Measurements from ENCODE around the gene MED28.

MED28 gene

DNA sequence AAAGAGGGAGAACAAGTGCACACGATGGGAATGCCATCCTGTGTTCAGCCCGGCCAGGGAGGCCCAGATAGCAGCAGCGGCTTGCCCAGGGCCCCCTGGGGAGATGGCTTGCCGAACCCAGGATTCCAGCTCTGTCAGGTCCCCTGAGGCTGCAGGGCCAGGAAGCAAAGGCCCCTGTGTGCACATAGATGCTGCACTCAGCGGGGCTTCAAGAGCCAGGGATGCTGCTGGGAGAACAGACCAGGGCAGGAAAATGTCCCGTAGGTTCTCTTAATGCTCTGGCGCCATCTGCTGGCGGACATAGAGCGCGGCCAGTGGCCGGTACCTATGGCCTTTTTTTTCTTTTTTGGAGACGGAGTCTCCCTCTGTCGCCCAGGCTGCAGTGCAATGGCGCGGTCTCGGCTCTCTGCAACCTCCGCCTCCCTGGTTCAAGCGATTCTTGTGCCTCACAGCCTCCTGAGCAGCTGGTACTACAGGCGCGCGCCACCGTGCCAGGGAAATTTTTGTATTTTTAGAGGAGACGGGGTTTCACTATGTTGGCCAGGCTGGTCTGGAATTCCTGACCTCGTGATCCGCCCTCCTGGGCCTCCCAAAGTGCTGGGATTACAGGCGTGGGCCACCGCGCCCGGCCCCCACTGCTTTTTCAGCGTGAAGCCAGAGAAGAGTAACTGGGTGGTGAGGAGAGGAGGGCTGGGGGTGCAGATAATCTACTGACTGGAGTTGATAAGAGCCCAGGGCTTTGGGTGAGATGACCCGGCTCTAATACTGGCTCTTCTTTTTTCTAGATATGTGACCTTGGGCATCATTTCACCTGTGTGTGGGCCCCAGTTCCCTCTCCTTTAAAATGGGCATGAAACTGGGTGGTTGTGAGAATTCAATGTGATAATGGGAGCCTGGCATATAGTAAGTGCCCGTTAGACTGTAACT is 22.5 kb downstream of the MED28 start:
- ChIA-PET POLR2A (no interaction called here), CTCF (interaction anchor here (0.6 to 3.2 kb wide), 4 partner anchors 17 to 656 kb away, joined by 3 to 11 read pairs (median 3); no protein-coding TSS in a partner anchor)
- TF ChIP-seq L3MBTL2 (conservative IDR thresholded peaks at IDR 0.05) (no peak), ARNT (IDR thresholded peaks at IDR 0.05) (no peak), ZNF384 (IDR thresholded peaks at IDR 0.05) (peak; percentile 87)
- DNase-seq (ENCODE audit: extremely low spot score), result peak; percentile 90

DNA sequence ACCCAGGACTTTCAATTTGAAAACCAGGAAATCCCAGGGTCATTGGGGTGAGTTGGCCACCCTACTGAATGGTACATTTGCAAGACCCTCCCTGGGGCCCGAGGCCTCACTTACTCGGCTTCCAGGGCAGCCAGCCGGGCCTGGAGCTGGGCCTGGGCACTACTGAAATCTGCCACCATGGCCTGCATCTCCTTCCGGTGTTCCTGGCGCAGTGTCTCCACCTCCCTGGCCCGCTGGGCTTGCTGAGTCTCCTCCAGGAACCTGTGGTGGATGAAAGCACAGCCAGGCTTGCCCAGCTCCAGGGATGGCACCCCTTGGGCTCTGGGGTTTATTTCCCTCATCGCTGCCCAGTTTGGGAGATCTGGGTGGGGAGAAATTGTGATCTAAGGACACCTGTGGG is 24.7 kb downstream of the MED28 start:
- TF ChIP-seq LEF1 (IDR thresholded peaks at IDR 0.05; ENCODE audit: borderline replicate concordance) (no peak), FOXA1 (IDR thresholded peaks at IDR 0.05) (no peak), TARDBP (IDR thresholded peaks at IDR 0.05) (no peak), FOXM1 (IDR thresholded peaks at IDR 0.05; ENCODE audit: borderline replicate concordance) (no peak), ARNT (IDR thresholded peaks at IDR 0.05) (no peak), ZNF384 (IDR thresholded peaks at IDR 0.05) (no peak), HDGF (IDR thresholded peaks at IDR 0.05; ENCODE audit: borderline replicate concordance) (no peak), FOXK2 (IDR thresholded peaks at IDR 0.05) (no peak), SUZ12 (IDR thresholded peaks at IDR 0.05) (no peak), SP1 (IDR thresholded peaks at IDR 0.05) (no peak), CTBP1 (IDR thresholded peaks at IDR 0.05; ENCODE audit: borderline replicate concordance) (no peak)
- TF ChIP-seq, protein P1, sequence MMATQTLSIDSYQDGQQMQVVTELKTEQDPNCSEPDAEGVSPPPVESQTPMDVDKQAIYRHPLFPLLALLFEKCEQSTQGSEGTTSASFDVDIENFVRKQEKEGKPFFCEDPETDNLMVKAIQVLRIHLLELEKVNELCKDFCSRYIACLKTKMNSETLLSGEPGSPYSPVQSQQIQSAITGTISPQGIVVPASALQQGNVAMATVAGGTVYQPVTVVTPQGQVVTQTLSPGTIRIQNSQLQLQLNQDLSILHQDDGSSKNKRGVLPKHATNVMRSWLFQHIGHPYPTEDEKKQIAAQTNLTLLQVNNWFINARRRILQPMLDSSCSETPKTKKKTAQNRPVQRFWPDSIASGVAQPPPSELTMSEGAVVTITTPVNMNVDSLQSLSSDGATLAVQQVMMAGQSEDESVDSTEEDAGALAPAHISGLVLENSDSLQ (IDR thresholded peaks at IDR 0.05), result no peak
- ChIA-PET CTCF (no interaction called here), POLR2A (no interaction called here)
- DNase-seq (ENCODE audit: extremely low spot score), result no peak

DNA sequence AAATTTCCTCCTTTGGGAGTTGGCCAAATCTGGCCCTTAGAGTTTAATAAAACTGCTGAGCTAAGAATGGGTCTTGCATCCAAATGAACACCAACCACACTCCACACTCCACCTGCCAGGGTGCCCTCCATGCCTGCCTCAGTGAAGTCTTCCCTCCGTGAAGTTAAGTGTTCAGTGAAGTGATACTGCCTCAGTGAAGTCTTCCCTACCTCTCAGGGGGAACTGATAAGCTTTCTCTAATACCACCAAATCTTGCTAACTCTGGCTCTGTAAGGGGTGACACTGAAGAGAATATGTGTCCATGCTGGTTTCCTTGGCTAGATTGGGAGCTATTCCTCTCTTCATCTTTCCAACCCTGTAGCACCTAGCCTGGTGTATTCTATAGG is 27.9 kb downstream of the MED28 start:
- POLR2A ChIA-PET, result no interaction called here
- no peak for DNase-seq (ENCODE audit: extremely low spot score)
- CTCF ChIA-PET, result no interaction called here
- no peak for TF ChIP-seq LEF1 (IDR thresholded peaks at IDR 0.05; ENCODE audit: borderline replicate concordance)
- no peak for TF ChIP-seq ELF4 (IDR thresholded peaks at IDR 0.05)
- no peak for TF ChIP-seq SUZ12 (IDR thresholded peaks at IDR 0.05)
- no peak for TF ChIP-seq BHLHE40 (IDR thresholded peaks at IDR 0.05; ENCODE audit: borderline replicate concordance)
- TF ChIP-seq ARNT (IDR thresholded peaks at IDR 0.05), result no peak
- TF ChIP-seq L3MBTL2 (conservative IDR thresholded peaks at IDR 0.05), result no peak
- TF ChIP-seq FOXM1 (IDR thresholded peaks at IDR 0.05; ENCODE audit: borderline replicate concordance), result no peak
- no peak for TF ChIP-seq SP1 (IDR thresholded peaks at IDR 0.05)
- no peak for TF ChIP-seq FOXA1 (IDR thresholded peaks at IDR 0.05)
- TF ChIP-seq, protein P1 (IDR thresholded peaks at IDR 0.05), result no peak
- TF ChIP-seq NFRKB (IDR thresholded peaks at IDR 0.05), result no peak
- no peak for TF ChIP-seq TARDBP (IDR thresholded peaks at IDR 0.05)
- no peak for TF ChIP-seq ZNF384 (IDR thresholded peaks at IDR 0.05)

DNA sequence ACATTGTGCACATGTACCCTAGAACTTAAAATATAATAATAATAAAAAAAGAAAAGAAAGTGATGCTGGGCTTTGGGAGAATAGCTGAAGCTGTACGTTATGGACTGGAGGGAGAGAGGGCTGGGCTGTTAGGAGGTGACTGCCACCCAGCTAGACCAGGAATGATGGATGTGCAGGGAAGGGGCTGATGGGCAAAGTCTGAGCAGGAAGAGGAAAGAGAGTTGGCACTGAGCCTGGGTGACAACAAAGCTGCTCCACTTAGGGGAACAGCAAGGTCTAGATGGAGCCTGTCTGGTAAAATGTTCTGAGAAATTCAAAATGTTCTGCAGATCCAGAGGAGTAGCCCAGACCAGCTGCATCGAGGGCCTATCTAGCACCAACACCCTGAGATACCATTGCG is 32.3 kb downstream of the MED28 start:
- DNase-seq (ENCODE audit: extremely low spot score), result no peak
- POLR2A ChIA-PET, result no interaction called here
- TF ChIP-seq SUZ12 (IDR thresholded peaks at IDR 0.05) (no peak), ELF4 (IDR thresholded peaks at IDR 0.05) (no peak), HDGF (IDR thresholded peaks at IDR 0.05; ENCODE audit: borderline replicate concordance) (no peak), FOXA1 (IDR thresholded peaks at IDR 0.05) (no peak), SP1 (IDR thresholded peaks at IDR 0.05) (no peak), LEF1 (IDR thresholded peaks at IDR 0.05; ENCODE audit: borderline replicate concordance) (no peak), NFRKB (IDR thresholded peaks at IDR 0.05) (no peak)
- CTCF ChIA-PET, result no interaction called here

DNA sequence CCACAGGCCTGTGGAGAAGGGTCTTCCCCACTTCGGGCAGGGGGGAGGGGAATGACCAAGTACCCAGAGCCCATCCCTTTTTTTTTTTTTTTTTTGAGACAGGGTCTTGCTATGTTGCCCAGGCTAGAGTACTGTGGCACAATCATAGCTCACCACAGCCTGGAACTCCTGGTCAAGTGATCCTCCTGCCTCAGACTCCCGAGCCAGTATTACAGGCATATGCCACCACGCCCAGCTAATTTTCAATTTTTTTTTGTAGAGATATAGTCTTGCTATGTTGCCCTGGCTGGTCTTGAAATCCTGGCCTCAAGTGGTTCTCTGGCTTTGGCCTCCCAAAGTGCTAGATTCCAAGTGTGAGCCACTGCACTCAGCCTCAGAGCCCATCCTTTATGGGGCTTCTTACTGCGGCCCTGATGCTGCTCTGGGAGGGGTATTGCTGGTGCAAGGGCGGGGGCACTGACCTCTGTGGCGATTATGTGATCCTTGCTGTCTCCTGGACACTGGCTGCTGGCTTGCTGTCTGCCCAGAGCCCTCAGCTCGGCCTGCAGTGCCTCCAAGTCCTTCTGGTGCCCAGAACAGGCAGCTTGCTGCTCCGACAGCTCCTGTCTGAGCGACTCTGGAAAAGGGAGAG is 32.9 kb downstream of the MED28 start:
- no peak for DNase-seq (ENCODE audit: extremely low spot score)
- POLR2A ChIA-PET, result no interaction called here
- CTCF ChIA-PET, result no interaction called here

DNA sequence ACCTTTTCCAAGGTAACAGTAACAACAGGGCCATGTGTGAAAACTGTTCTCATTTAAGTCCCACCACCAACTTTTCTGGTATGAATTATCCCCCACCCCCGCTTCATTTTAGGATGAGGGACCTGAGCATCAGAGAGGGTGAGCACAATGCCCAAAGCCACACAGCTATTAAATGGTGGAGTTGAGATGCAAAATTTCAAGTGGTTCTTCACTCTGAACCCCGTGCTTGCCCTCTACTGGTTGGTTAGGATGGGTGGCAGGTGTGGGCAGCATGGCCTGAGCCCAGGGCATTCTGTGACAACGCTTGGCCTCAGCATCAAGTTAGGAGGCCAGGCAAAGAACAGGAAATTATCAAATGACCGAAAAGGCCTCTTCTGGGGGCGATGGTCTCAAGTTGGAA is 33.5 kb downstream of the MED28 start:
- CTCF ChIA-PET, result no interaction called here
- no peak for TF ChIP-seq FOXM1 (IDR thresholded peaks at IDR 0.05; ENCODE audit: borderline replicate concordance)
- TF ChIP-seq ELF4 (IDR thresholded peaks at IDR 0.05), result no peak
- TF ChIP-seq SP1 (IDR thresholded peaks at IDR 0.05), result no peak
- no peak for TF ChIP-seq ZNF384 (IDR thresholded peaks at IDR 0.05)
- no peak for TF ChIP-seq BHLHE40 (IDR thresholded peaks at IDR 0.05; ENCODE audit: borderline replicate concordance)
- no peak for TF ChIP-seq SUZ12 (IDR thresholded peaks at IDR 0.05)
- TF ChIP-seq CTBP1 (IDR thresholded peaks at IDR 0.05; ENCODE audit: borderline replicate concordance), result no peak
- no peak for TF ChIP-seq L3MBTL2 (conservative IDR thresholded peaks at IDR 0.05)
- TF ChIP-seq, protein P1 (IDR thresholded peaks at IDR 0.05), result no peak
- no peak for DNase-seq (ENCODE audit: extremely low spot score)
- POLR2A ChIA-PET, result no interaction called here

More for the DNA sequence above, 32.9 kb downstream of the MED28 start:
- TF ChIP-seq FOXK2 (IDR thresholded peaks at IDR 0.05), result no peak
- TF ChIP-seq FOXM1 (IDR thresholded peaks at IDR 0.05; ENCODE audit: borderline replicate concordance), result no peak
- no peak for TF ChIP-seq CTBP1 (IDR thresholded peaks at IDR 0.05; ENCODE audit: borderline replicate concordance)
- TF ChIP-seq SP1 (IDR thresholded peaks at IDR 0.05), result no peak
- TF ChIP-seq ARNT (IDR thresholded peaks at IDR 0.05), result no peak
- no peak for TF ChIP-seq HDGF (IDR thresholded peaks at IDR 0.05; ENCODE audit: borderline replicate concordance)
- no peak for TF ChIP-seq LEF1 (IDR thresholded peaks at IDR 0.05; ENCODE audit: borderline replicate concordance)
- no peak for TF ChIP-seq ELF4 (IDR thresholded peaks at IDR 0.05)
- no peak for TF ChIP-seq BHLHE40 (IDR thresholded peaks at IDR 0.05; ENCODE audit: borderline replicate concordance)
